HG02970 (cell line): ENCODE data around the gene MPST.
"Not testable (repeated sequence)": the region's sequence is repeated elsewhere in the genome, so short reads cannot be mapped to it uniquely, and the experiment has no call there.

Experiments used
- ATAC-seq: cut with Tn5 transposase; IDR thresholded peaks from one replicate; pipeline ENCODE4 v1.9.1; 2021; ENCODE audit warnings: mild to moderate bottlenecking, moderate library complexity, moderate number of reproducible peaks; ENCODE audit not compliant: unreplicated experiment, low FRiP score

The MPST gene

GRCh38 chr22:37019309-37020191, at the start of gene MPST, which contains the start of gene TST:
TSS of gene MPST (plus strand) at chr22:37019742. CDS start at chr22:37019837, 95 bp downstream.
TSS of gene TST (minus strand) at chr22:37019447. CDS start at chr22:37018732, 715 bp downstream.
- peak; percentile 50 for ATAC-seq

DNA sequence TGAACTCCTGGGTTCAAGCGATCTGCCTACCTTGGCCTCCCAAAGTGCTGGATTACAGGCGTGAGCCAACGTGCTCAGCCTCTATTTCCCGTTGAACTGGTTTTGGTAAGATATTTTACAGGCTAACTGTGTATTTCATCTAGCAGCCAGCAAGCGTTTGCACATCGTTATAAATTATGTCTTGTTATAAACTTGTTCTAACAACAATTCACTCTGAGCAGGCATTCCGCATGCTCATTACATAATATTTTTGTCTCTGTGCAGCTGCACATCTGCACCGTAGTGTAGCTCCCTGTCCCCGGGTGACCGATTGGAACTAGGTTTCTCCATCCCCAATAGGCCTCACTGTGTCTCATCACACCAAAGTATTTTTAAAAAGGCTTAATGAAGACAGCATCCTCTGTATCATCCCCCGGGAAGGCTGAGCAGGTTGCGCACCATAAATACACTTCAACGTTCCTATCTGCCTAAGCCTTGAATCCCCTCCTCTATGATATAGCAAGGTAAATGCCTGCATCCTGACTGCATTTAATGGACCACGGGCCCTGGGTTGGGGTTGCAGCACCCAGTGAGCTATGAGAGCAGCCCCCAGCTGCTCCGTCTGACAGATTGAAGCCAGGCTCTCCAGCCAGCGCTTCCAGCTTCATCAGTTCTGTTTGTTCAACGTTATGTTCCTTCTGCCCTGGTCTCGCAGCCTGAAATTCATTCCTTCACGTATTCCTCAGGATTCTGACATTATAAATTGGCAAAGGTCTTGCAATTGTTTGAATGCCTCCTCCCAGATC, 48.0 kb upstream of the MPST start:
- ATAC-seq: no peak

- ATAC-seq: no peak
Measured at GRCh38 chr22:36976606-36977005, 42.9 kb upstream of the MPST start.

DNA sequence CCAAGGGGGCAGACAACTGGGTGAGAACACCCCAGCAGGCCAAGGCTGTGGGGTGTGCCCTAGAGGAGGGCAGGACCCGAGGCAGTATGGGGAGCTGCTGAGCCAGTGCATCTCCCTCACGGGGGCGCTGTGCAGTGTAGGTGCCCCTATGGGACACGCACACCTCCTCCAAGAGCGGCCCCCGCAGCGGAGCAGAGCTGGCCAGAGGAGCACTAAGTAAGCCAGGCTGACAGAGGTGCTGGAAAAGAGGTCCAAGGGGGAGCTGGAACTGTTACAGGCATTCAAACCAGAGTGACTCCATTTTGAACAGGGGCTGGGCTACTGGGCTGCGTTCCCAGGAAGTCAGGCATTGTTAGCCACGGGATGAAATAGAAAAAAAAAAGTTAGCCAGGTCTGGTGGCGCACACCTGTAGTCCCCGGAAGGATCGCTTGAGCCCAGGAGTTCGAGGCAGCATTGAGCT, 42.1 kb upstream of the MPST start:
- no peak for ATAC-seq

GRCh38 chr22:36977947-36978660, 41.4 kb upstream of the MPST start:
- ATAC-seq: peak; percentile 69

DNA sequence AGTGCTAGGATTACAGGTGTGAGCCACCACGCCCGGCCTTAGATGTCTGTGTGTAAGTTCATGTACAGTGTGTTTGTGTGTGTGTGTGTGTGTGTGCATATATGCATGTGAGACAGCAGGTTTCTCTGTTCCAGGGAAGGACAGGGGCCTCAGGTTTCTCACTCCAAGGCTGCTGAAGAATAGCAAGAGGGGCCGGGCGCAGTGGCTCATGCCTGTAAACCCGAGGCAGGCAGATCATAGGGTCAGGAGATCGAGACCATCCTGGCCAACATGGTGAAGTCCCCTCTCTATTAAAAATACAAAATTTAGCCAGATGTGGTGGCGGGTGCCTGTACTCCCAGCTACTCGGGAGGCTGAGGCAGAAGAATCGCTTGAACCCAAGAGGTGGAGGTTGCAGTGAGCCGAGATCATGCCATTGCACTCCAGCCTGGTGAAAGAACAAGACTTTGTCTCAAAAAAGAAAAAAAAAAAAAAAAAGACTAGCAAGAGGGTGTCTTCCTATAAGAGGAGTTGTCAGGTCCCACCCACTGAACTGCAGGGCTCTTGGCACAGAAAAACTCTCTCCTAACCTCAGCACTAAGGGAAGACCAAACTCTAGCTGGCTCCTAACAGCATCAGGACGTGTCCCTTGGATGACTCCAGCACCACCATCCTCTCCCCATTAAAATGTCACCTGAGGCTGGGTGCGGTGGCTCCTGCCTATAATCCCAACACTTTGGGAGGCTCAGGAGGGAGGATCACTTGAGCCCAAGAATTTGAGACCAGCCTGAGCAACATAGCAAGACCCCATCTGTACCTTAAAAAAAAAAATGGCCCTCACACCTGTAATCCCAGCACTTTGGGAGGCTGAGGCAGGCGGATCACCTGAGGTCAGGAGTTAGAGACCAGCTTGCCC, 40.3 kb upstream of the MPST start:
- no peak for ATAC-seq

DNA sequence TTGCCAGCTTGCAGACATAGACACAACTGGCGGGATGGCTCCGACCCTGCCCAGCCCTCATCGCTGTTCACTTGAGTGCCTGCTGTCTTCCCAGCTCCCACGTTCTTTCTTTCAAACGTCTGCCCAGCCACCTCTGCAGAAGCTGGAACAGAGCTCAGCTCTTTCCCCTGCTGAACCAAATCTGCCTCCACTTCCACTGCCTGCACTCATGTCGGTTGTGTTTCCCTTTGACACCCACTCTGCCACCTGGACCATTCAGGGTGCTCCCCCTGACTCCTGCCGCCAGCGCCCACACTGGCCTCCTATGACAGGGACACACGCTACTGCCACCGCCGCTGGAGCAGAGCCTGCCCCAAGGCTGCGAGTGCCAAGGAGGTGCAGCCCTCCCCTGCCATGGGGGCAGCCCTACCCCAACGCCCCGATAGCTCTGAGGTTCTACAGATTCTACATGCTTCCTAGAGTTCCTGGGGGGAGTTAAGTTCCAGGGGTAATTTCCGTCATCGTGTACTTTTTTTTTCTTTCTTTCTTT, 38.2 kb upstream of the MPST start:
- no peak for ATAC-seq

DNA sequence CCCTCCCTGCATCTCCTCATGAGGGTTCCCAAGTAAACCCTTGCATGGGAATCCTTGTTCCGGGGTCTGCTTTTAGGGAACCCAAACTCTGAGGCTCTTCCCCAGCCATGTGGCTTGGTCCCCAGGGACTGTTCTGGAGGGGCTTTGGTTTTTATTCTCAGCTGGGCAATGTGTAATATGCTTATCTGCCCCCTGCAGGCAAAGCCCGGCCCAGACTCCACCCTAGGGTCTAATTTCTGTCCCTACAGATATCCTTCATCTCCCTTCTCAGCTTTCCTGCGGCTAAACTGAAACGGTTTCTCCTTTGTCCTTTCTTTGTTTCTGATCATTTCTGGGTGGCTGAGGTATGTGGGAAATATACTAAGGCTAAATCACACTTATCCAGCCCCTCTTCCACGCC, 37.4 kb upstream of the MPST start:
- no peak for ATAC-seq

- no peak for ATAC-seq
Measured at GRCh38 chr22:36985211-36985889, 34.2 kb upstream of the MPST start.

GRCh38 chr22:36986242-36986821, 33.2 kb upstream of the MPST start:
- ATAC-seq: no peak

DNA sequence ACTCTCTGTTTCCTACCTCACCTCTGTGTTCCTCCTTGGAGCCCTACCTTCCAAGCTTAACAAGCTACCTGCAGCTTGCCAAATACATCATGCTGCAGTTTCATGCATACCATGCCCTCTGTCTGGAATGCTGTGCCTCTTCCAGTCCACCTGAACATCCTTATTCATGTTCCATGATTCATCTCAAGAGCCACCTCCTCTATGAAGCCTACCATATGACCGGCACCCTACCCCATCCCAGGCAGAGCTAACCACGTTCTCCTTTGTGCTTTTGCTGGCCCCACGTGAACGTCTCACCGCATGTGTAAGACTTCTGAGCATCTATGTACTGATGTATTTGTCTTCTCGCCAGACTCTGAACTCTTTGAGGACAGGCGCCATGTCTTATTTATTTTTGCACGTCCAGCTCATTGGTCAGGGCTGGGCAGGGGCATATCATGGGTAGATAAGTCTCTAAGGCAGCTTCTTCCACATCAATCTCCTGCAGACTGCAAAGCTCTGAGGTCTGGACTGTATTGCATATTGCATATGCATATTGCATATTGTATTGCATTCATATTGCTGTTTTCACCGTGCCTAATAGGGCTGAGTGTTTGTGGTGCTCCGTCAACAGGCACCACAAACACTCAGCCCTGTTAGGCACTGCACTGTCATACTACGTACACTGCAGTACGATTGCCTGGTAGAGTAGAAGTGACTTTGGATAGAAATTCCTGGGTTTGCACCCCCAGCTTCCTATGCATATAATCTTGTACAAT, 31.3 kb upstream of the MPST start:
- ATAC-seq: no peak

DNA sequence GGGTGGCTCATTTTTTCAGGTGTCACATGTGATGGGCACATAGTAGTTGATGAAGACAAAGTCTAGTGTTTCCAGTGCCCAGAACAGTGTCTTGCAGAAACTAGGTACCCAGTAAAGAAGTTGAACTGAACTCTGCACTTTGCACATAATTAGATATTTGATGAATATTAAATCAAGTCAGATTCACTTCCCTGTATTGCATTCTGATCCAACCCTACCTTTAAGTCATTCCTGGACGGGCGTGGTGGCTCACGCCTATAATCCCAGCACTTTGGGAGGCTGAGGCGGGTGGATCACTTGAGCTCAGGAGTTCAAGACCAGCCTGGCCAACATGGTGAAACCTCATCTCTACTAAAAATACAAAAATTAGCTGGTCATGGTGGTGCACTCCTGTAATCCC, 30.5 kb upstream of the MPST start:
- not testable (repeated sequence) for ATAC-seq

DNA sequence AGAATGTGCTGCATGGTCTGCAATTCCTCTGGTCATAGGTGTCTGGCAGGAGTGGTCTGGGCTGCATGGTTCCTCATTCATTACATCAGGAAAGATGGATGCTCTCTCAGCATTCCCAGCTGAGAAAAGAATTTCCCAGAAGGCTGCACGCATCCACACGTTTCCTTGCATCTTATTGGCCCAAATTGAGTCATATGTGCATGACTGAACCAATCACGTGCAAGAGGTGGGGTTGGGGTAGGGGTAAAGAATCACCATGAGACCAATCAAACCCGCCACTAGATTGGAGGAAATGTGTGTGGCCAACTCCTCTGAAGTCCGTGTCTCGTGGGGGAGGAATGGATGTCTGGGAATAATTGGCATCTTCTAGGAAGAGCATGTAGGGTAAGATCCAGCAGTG, 29.1 kb upstream of the MPST start:
- no peak for ATAC-seq

DNA sequence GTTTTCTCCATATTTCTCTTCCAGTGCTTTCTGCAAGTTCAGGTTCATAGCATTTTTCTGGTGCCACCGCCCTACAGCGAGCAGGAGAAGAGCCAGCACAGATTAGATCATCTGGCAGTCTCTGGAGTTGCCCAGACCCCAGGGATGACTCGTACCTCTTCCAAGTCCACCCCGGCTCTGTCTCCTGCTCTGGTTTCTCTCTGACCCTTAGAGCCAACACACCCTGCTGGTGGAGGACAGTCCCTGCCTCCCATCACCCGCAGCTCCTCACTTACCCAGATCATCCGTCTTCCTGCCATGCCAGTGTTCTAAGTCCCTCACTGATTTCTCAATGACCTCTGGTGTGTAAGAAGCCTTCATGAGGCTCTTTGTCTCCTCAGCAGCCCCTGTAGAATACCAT, 28.3 kb upstream of the MPST start:
- no peak for ATAC-seq

DNA sequence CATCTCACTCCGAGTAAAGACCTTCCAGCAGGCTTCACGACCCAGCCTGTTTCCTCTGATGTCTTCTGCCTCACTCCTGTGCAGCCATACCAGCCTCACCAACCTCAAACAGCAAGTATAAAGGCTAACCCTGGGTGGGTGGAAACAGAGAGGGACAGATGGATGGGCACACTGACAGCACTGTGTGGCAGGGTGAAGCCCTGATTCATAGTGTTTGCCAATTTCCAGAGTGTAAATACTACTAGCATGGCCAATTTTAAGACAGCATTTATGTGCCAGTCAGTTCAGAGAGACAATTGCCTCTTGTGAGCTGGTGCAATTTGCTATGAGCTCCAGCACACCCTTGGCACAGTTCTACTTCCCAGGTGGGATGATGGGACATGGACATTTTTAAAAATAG, 21.8 kb upstream of the MPST start:
- no peak for ATAC-seq

GRCh38 chr22:36998620-36999351, 20.8 kb upstream of the MPST start:
- ATAC-seq: no peak

DNA sequence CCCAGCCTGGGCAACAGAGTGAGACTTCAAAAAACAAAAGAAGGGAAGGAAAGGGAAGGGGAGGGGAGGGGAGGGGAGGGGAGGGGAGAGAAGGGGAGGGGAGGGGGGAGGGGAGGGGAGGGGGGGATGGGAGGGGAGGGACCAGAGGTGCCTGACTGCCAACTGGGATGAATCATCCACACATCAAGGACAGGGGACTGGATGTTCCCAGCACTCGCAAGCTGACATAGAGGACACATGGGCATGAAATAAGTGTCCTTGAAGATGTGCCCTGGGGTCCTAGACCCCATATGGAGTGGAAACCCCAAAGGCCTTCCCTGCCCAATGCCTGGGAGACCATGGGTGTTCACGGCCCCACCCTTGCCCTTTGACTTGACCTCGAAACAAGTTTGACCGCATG, 20.1 kb upstream of the MPST start:
- no peak for ATAC-seq
